T-cell (primary cell): ENCODE measurements around the gene NEURL1B. TPM values are rescaled to one million over a fixed set of nuclear protein-coding genes. Genes with fewer than 3 reads are reported as not detected.

Experiments
- ATAC-seq, 4 experiments: fragments of 200-7000 bp in 3 of 4; fragments of 150-1000 bp in 1 of 4; cut with Tn5 transposase; replicated peaks in 1 of 4; 1 replicate in 3 of 4; 2 replicates in 1 of 4; pipeline ENCODE4 v1.10.0; 2021; ENCODE audit warnings: moderate library complexity in 3 of 4, mild to moderate bottlenecking in 2 of 4, moderate number of reproducible peaks in 1 of 4
- CTCF ChIA-PET, 2 donors: fragments of 300-600 bp; sonication (Branson Sonifier 250); formaldehyde crosslinking; loops; one replicate each; lab custom pipeline; 2022; ENCODE audit warnings: antibody characterized with exemption in 2 of 2; lab: Charles Lee
- POLR2A ChIA-PET, 2 donors: fragments of 300-600 bp; sonication (Branson Sonifier 250); formaldehyde crosslinking; loops; one replicate each; lab custom pipeline; 2022; ENCODE audit warnings: antibody characterized with exemption in 2 of 2; lab: Charles Lee
- DNase-seq, 35 experiments: peaks; one replicate each; pipeline versions ENCODE4 v3.0.0 to v3.0.0-alpha.2; 2013 to 2023
- H3K27ac ChIP-seq: one replicate; pipeline ENCODE4 v1.5.1; 2013; ENCODE audit warnings: low read length
- H3K27me3 ChIP-seq, 2 experiments: replicated peaks in 1 of 2; 1 replicate in 1 of 2; 2 replicates in 1 of 2; pipeline versions ENCODE4 v1.6.1 to v1.7.0; 2013; ENCODE audit warnings: low read length in 1 of 2, mixed read lengths in 1 of 2; ENCODE audit not compliant: control insufficient read depth in 2 of 2, insufficient read depth in 2 of 2; ENCODE audit errors: extremely low read depth in 1 of 2
- H3K36me3 ChIP-seq, 2 donors: 1 replicate in 1 of 2; 2 replicates in 1 of 2; pipeline versions ENCODE4 v1.6.1 to v1.7.0; 2013; ENCODE audit warnings: low read length in 1 of 2; ENCODE audit not compliant: control insufficient read depth in 2 of 2, insufficient read depth in 1 of 2; ENCODE audit errors: extremely low read depth in 1 of 2
- H3K4me1 ChIP-seq, 2 experiments: 1 replicate in 1 of 2; 2 replicates in 1 of 2; pipeline versions ENCODE4 v1.6.1 to v1.7.0; 2013; ENCODE audit warnings: low read length in 2 of 2, mixed read lengths in 1 of 2; ENCODE audit not compliant: insufficient read depth in 2 of 2, control insufficient read depth in 1 of 2; ENCODE audit errors: extremely low read depth in 1 of 2
- H3K4me3 ChIP-seq, 2 donors: 1 replicate in 1 of 2; 2 replicates in 1 of 2; pipeline versions ENCODE4 v1.5.1 to v1.7.0; 2013; ENCODE audit warnings: mild to moderate bottlenecking in 2 of 2, low read length in 1 of 2, moderate library complexity in 1 of 2; ENCODE audit not compliant: control insufficient read depth in 1 of 2; ENCODE audit errors: extremely low read depth in 1 of 2
- H3K9me3 ChIP-seq: 2 replicates; pipeline ENCODE4 v1.7.0; 2013
- H3K27ac Mint-ChIP-seq, 2 donors: one replicate each; pipeline ENCODE4 v1.8.0; 2020 to 2021; ENCODE audit warnings: mild to moderate bottlenecking in 2 of 2, mixed read lengths in 2 of 2
- H3K27me3 Mint-ChIP-seq, 2 donors: one replicate each; pipeline ENCODE4 v1.8.0; 2021 to 2022; ENCODE audit warnings: mixed read lengths in 2 of 2
- H3K36me3 Mint-ChIP-seq: one replicate; pipeline ENCODE4 v1.8.0; 2021; ENCODE audit warnings: mixed read lengths
- H3K4me1 Mint-ChIP-seq, 3 donors: one replicate each; pipeline ENCODE4 v1.8.0; 2020 to 2022; ENCODE audit warnings: mixed read lengths in 3 of 3, mild to moderate bottlenecking in 1 of 3
- H3K4me3 Mint-ChIP-seq, 3 donors: one replicate each; pipeline ENCODE4 v1.8.0; 2020 to 2022; ENCODE audit warnings: mild to moderate bottlenecking in 3 of 3, mixed read lengths in 3 of 3, moderate library complexity in 3 of 3
- H3K9me3 Mint-ChIP-seq, 3 donors: one replicate each; pipeline ENCODE4 v1.8.0; 2020 to 2022; ENCODE audit warnings: mixed read lengths in 3 of 3
- WGBS: methylation state at CpG from one replicate; pipeline ENCODE4 v1.1.5; 2013; ENCODE audit warnings: missing lambda C conversion rate; ENCODE audit not compliant: insufficient coverage; 5-methylcytosine and 5-hydroxymethylcytosine counted together
- total RNA-seq, 35 experiments: library from RNA in 6 of 35; stranded (reverse) in 6 of 35; fragments of 120-200 nt in 1 of 35; gene quantifications; one replicate each; pipeline versions ENCODE4 v1.2.1 to v1.2.4 and lab custom pipeline; 2013 to 2026

The NEURL1B gene
- total RNA-seq, 5 donors from 2014 or later (not counting 1 experiment from before 2014, with no cell fraction given), result 0.07 to 0.64 (median 0.20) TPM

- ATAC-seq, result no peak
- POLR2A ChIA-PET, result no interaction called here
- WGBS, result 93% methylated on average over 3 of the region's 5 CpGs
Measured at GRCh38 chr5:172725785-172726184, 84.7 kb downstream of the NEURL1B start.

GRCh38 chr5:172726966-172727365 lies 85.9 kb downstream of the NEURL1B start:
- Histone ChIP-seq H3K4me3 (no peak overlapping the region), H3K9me3 (no peaks in the 10 kb centered on the region), H3K4me1 (peaks cover 0 to 12% of the 10 kb centered on the region in 2 experiments), H3K27ac (no peak overlapping the region), H3K27me3 (no peaks in the 10 kb centered on the region), H3K36me3 (no peaks in the 10 kb centered on the region)
- Mint-ChIP-seq H3K36me3 (no peaks in the 10 kb centered on the region), H3K4me3 (no peak overlapping the region), H3K4me1 (peaks cover 0 to 10% (median 9%) of the 10 kb centered on the region in 3 donors), H3K27me3 (no peaks in the 10 kb centered on the region), H3K27ac (peak overlapping the region in 1 of 2 donors; percentile 49), H3K9me3 (no peaks in the 10 kb centered on the region)
- no peak for DNase-seq
- CTCF ChIA-PET, result interaction anchor here in 1 of 2 donors (1.3 kb wide), 1 partner anchor 213 kb away, joined by 3 read pairs; no protein-coding TSS in a partner anchor
- ATAC-seq, result no peak
- POLR2A ChIA-PET, result no interaction called here
- 93% methylated on average over 7 of the region's 11 CpGs for WGBS

More at GRCh38 chr5:172725785-172726184, 84.7 kb downstream of the NEURL1B start:
- H3K27ac Mint-ChIP-seq, result no peak overlapping the region
- H3K9me3 Mint-ChIP-seq, result no peaks in the 10 kb centered on the region
- CTCF ChIA-PET, result no interaction called here
- H3K27me3 ChIP-seq, result peaks cover 0 to 3% of the 10 kb centered on the region in 2 experiments
- no peak overlapping the region for H3K27ac ChIP-seq
- no peaks in the 10 kb centered on the region for H3K9me3 ChIP-seq
- peaks cover 0 to 24% of the 10 kb centered on the region in 2 experiments for H3K4me1 ChIP-seq
- no peak for DNase-seq
- H3K4me1 Mint-ChIP-seq, result peaks cover 0 to 17% (median 16%) of the 10 kb centered on the region in 3 donors
- no peaks in the 10 kb centered on the region for H3K36me3 ChIP-seq
- no peaks in the 10 kb centered on the region for H3K27me3 Mint-ChIP-seq
- H3K4me3 Mint-ChIP-seq, result no peak overlapping the region
- no peaks in the 10 kb centered on the region for H3K36me3 Mint-ChIP-seq
- H3K4me3 ChIP-seq, result no peak overlapping the region

- Histone ChIP-seq H3K4me3 (no peak overlapping the region), H3K9me3 (no peaks in the 10 kb centered on the region), H3K27me3 (no peaks in the 10 kb centered on the region), H3K27ac (no peak overlapping the region), H3K36me3 (no peaks in the 10 kb centered on the region), H3K4me1 (peaks cover 0 to 6% of the 10 kb centered on the region in 2 experiments)
- Mint-ChIP-seq H3K27me3 (no peaks in the 10 kb centered on the region), H3K36me3 (no peaks in the 10 kb centered on the region), H3K27ac (no peak overlapping the region), H3K9me3 (no peaks in the 10 kb centered on the region), H3K4me3 (no peak overlapping the region), H3K4me1 (peaks cover 0 to 4% (median 3%) of the 10 kb centered on the region in 3 donors)
- DNase-seq, result no peak
- POLR2A ChIA-PET, result no interaction called here
- ATAC-seq, result no peak
- CTCF ChIA-PET, result interaction anchor here (0.6 to 1.3 kb wide), 2 partner anchors 13 to 213 kb away, joined by 3 read pairs; no protein-coding TSS in a partner anchor
- 88% methylated on average over 4 of the region's 7 CpGs for WGBS
Measured at GRCh38 chr5:172727551-172727950, 86.5 kb downstream of the NEURL1B start.

GRCh38 chr5:172728481-172729241 lies 87.6 kb downstream of the NEURL1B start:
- POLR2A ChIA-PET, result interaction anchor here in 1 of 2 donors (0.6 kb wide), 2 partner anchors 56 to 1361 kb away, joined by 10 to 13 read pairs; no protein-coding TSS in a partner anchor
- H3K27ac Mint-ChIP-seq, result no peak overlapping the region
- WGBS, result 87% methylated on average over 9 of the region's 10 CpGs

GRCh38 chr5:172729588-172729987 lies 88.5 kb downstream of the NEURL1B start:
- Histone ChIP-seq H3K4me3 (no peak overlapping the region), H3K27ac (no peak overlapping the region), H3K36me3 (no peaks in the 10 kb centered on the region), H3K4me1 (no peaks in the 10 kb centered on the region), H3K9me3 (no peaks in the 10 kb centered on the region), H3K27me3 (no peaks in the 10 kb centered on the region)
- no peak overlapping the region for H3K4me3 Mint-ChIP-seq
- H3K36me3 Mint-ChIP-seq, result no peaks in the 10 kb centered on the region
- ChIA-PET POLR2A (no interaction called here), CTCF (no interaction called here)
- DNase-seq (no peak), ATAC-seq (no peak)
- no peaks in the 10 kb centered on the region for H3K27me3 Mint-ChIP-seq
- H3K27ac Mint-ChIP-seq, result no peak overlapping the region
- H3K4me1 Mint-ChIP-seq, result no peaks in the 10 kb centered on the region
- 82% methylated on average over 7 of the region's 13 CpGs for WGBS
- no peaks in the 10 kb centered on the region for H3K9me3 Mint-ChIP-seq

More at GRCh38 chr5:172728481-172729241, 87.6 kb downstream of the NEURL1B start:
- Mint-ChIP-seq H3K9me3 (no peaks in the 10 kb centered on the region), H3K4me1 (no peaks in the 10 kb centered on the region), H3K4me3 (no peak overlapping the region), H3K27me3 (no peaks in the 10 kb centered on the region), H3K36me3 (no peaks in the 10 kb centered on the region)
- Histone ChIP-seq H3K9me3 (no peaks in the 10 kb centered on the region), H3K4me3 (no peak overlapping the region), H3K27ac (no peak overlapping the region), H3K27me3 (no peaks in the 10 kb centered on the region), H3K36me3 (no peaks in the 10 kb centered on the region), H3K4me1 (no peaks in the 10 kb centered on the region)
- CTCF ChIA-PET, result interaction anchor here in 1 of 2 donors (0.6 kb wide), 1 partner anchor 669 kb away, joined by 3 read pairs; no protein-coding TSS in a partner anchor
- no peak for DNase-seq
- no peak for ATAC-seq

GRCh38 chr5:172730222-172730621 lies 89.2 kb downstream of the NEURL1B start:
- Mint-ChIP-seq H3K36me3 (no peaks in the 10 kb centered on the region), H3K4me1 (no peaks in the 10 kb centered on the region), H3K27me3 (no peaks in the 10 kb centered on the region), H3K4me3 (no peak overlapping the region), H3K27ac (no peak overlapping the region), H3K9me3 (no peaks in the 10 kb centered on the region)
- no peak for ATAC-seq
- Histone ChIP-seq H3K9me3 (no peaks in the 10 kb centered on the region), H3K27ac (no peak overlapping the region), H3K4me3 (no peak overlapping the region), H3K27me3 (no peaks in the 10 kb centered on the region), H3K36me3 (no peaks in the 10 kb centered on the region), H3K4me1 (no peaks in the 10 kb centered on the region)
- WGBS, result 93% methylated on average over 5 of the region's 6 CpGs
- CTCF ChIA-PET, result no interaction called here
- POLR2A ChIA-PET, result no interaction called here
- DNase-seq, result no peak
